GM19193 (cell line): ENCODE results near the gene LRRK1.

Experiments
- POLR2A ChIP-seq: IDR thresholded peaks from 4 replicates; pipeline ENCODE4 v1.6.1; 2011; ENCODE audit not compliant: insufficient read depth, insufficient read length; ENCODE audit errors: extremely low read depth

Gene LRRK1

DNA sequence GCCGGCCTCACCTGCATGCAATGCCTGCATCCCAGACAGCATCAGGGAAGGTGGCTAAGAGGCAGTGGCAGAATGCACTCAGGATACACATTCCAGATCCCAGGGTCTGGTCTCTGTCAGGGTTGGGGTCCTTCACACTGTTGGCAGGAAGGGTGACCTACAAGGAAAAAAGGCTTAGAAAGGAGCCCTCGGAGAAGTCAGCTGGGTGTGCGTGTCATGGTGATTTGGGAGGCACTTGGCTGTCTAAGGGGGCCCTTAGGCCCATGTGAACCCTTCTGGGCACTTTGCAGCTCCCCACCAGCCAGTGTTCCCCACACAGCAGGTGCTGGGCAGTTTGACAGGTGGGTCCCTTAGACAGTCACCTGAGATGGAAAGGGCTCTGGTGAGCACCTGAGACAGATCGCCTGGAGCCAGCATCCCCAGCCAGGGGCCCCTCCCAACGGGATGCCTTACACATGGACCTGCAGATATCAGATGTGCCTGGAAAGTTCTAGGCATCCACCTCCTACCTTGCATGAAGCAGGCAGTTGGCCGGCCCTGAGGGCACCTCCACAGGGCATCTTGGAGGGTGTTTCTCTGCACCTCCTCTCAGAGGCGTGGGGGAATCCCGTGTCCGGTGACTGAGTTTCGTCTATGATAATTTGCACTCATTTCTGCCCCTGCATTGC, 131.6 kb downstream of the LRRK1 start:
- TF ChIP-seq POLR2A = no peak

DNA sequence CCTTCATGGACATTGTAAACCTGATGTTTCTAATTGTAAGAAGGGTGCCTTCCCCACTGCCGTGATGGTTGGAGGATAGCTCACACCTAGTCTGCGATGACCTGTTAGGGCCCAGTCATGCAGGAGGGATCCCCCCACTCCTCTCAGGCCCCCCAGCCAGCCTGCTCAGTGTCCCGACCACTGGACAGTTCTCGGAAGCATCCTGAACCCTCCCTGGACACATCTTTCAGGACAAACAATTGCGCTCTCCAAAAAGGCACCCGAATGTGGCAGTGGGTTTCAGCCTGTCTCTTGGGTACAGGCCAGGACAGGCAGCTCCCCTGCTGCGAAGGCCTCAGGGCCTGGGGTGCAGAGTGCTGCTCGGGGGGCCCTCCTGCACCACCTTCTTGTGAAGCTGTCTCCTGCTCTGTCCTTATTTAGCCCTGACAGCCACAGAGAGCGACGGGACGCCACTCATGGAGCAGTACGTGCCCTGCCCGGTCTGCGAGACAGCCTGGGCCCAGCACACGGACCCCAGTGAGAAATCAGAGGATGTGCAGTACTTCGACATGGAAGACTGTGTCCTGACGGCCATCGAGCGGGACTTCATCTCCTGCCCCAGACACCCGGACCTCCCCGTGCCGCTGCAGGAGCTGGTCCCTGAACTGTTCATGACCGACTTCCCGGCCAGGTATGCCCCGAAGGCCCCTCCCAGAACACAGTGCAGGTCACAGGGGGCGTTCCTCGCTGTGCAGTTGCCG, 132.3 kb downstream of the LRRK1 start:
- TF ChIP-seq POLR2A = no peak

DNA sequence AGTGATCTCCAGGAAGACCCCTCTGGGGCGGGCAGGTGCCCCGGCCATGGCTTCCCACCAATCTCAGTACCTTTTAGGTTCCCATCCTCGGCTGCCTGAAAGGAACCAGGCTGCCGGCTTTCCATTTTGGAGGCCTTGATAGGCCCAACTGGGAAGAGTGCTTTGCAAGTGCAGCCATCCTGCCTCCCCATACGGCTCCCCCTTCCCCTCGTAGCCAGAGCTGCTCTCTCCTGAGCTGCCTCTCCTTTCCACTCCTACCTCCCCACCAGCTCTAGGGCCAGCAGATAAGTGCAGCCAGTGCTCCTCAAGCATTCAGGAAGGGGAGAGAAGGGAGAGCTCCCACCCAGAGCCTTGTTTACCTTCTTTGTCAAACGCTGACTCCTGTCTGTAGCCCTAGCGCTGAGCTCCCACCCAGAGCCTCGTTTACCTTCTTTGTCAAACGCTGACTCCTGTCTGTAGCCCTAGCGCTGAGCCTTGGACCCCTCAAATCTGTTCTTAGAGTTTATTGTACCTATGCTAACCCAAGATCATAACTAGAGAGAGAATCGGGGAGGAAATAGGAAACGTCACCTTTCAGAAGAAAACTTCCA, 133.0 kb downstream of the LRRK1 start:
- TF ChIP-seq POLR2A = no peak

DNA sequence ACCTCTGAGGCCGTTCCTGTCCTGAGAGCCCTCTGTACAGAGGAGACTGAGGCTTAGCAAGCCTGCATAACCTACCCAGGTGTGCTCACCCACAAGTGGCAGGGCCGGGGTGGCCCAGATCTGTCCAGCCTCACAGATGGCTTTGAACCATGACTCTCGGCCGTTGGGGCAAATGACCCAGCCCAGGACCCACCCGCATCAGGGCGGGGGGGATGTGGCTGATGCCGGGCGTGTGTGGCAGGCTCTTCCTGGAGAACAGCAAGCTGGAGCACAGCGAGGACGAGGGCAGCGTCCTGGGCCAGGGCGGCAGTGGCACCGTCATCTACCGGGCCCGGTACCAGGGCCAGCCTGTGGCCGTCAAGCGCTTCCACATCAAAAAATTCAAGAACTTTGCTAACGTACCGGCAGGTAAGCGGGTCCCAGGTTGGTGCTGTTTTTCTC, 133.5 kb downstream of the LRRK1 start:
- TF ChIP-seq POLR2A = no peak

DNA sequence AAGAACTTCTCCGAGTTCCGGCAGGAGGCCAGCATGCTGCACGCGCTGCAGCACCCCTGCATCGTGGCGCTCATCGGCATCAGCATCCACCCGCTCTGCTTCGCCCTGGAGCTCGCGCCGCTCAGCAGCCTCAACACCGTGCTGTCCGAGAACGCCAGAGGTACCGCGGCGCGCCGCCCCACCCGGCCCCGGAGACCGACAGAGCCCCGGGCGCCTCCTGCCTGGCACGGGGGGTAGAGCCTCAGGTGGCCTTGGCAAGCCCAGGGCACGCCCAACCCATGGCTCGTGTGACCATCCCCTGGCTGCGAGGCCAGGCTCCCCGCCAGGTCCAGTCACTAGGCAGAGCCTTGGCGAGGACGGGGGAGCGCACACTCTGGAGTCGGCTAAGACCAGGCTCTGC, 134.1 kb downstream of the LRRK1 start:
- TF ChIP-seq POLR2A = no peak

DNA sequence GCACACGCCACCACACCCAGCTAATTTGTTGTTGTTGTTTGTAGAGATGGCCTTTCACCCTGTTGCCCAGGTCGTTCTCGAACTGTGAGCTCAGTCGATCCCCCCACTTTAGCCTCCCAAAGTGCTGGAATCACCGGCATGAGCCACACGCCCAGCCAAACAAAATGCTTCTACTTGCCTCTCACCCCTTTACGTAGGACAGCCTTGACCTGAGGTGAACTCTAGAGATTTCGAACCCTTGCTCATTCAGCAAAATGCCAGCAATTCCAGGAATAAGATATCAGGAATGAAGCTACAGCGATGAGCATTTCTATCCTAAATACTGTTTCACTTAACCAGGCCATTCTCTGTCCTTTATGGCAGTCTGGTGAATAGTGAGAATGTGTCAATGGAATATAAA, 135.0 kb downstream of the LRRK1 start:
- TF ChIP-seq POLR2A = no peak

DNA sequence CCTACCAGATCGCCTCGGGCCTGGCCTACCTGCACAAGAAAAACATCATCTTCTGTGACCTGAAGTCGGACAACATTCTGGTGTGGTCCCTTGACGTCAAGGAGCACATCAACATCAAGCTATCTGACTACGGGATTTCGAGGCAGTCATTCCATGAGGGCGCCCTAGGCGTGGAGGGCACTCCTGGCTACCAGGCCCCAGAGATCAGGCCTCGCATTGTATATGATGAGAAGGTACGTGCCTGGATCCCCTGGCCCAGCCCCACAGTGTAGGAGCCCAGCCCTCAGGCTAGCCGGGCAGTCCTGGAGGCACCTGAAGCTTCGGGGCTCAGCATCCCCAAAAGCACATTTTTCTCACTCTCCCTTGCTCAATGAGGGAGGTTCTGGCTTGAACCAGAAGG, 135.8 kb downstream of the LRRK1 start:
- TF ChIP-seq POLR2A = no peak

DNA sequence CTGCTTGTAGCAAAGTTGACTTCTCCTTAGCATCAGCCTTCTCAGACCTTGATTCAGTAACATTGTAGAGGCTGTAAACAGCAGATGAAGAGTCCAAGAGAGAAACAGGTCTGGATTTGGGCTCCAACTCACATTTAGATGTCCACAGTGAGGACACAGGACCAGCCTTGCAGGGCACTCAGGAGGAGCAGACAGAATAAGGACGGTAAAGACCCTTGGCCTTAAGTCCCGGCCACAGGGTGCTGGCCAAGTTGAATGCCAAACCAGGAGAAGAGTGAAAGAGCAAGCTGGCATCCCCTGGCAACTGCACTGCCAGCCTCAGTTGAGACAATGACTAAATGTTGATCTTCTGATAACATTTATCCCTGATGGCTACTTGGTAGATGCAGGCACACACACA, 136.3 kb downstream of the LRRK1 start:
- TF ChIP-seq POLR2A = no peak

DNA sequence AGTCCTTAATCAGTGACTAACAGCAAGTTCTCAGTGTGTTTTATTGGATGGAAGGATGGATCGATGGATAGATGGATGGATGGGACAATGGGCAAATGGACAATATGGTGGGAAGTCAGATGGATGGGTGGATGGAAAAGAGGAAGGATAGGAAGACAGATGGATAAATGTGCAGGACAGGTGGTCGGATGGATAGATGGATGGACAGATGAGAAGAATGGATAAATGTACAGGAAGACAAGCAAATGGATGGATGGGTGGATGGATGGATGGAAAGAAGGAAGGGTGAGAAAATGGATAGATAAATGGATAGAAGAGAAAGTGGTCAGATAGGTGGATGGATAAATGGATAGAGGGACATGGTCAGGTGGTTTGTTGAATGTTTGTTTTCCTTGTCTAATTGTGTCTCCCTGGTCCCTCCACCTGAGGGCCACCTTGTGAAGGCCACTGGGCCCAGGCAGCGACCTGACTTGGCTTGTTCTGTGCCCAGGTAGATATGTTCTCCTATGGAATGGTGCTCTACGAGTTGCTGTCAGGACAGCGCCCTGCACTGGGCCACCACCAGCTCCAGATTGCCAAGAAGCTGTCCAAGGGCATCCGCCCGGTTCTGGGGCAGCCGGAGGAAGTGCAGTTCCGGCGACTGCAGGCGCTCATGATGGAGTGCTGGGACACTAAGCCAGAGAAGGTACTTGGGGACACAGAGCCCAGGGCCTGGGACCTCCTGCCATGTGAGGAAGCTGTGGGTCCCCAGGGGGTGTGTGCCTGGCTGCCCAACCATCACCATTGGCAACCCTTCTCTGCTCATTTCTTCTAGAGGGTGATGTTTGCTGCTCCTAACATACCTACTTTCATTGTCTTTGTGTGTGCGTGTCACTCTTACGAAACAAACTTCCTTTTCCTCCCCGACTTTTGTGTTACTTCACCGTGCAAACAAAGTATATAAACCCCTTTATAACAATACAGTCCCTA, 137.5 kb downstream of the LRRK1 start:
- TF ChIP-seq POLR2A = no peak

DNA sequence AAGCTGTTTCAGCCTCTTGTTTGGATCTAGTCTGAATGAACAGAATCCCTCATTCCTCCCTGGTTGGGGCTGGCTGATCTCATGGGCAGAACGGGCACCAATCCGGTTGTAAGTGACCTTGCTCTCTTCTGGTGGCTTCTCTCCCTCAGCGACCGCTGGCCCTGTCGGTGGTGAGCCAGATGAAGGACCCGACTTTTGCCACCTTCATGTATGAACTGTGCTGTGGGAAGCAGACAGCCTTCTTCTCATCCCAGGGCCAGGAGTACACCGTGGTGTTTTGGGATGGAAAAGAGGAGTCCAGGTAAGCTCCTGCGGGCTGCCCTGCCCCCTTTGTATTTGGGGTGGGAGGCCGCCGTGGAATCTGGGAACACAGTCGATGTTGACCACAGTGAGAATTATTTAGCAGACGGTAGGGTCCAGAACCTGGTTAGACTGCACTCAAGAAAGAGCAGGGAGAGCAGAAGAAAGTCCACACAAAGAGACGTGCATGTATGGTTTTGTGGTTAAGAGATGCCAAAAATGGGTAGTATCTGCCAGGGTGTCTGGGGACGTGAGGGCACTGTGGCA, 138.8 kb downstream of the LRRK1 start:
- no peak for TF ChIP-seq POLR2A

DNA sequence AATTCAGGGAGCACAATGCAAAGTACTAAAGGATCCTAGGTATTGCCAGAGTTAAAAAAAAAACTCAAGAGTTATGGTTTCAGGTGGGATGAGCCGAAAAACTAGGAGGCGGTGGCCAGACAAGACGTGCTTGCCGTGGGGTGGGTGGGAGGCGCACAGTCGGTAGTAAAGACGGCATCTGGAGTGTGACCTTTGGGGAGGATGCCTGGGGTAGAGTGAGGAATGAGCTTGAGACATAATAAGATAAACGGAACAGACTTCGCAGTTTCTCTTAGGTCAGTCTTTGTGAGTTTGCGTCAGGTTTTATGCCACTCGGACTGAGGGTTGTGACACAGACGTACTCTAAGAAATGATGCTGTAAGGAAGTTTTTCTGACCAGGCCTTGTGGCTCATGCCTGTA, 139.6 kb downstream of the LRRK1 start:
- TF ChIP-seq POLR2A = no peak

DNA sequence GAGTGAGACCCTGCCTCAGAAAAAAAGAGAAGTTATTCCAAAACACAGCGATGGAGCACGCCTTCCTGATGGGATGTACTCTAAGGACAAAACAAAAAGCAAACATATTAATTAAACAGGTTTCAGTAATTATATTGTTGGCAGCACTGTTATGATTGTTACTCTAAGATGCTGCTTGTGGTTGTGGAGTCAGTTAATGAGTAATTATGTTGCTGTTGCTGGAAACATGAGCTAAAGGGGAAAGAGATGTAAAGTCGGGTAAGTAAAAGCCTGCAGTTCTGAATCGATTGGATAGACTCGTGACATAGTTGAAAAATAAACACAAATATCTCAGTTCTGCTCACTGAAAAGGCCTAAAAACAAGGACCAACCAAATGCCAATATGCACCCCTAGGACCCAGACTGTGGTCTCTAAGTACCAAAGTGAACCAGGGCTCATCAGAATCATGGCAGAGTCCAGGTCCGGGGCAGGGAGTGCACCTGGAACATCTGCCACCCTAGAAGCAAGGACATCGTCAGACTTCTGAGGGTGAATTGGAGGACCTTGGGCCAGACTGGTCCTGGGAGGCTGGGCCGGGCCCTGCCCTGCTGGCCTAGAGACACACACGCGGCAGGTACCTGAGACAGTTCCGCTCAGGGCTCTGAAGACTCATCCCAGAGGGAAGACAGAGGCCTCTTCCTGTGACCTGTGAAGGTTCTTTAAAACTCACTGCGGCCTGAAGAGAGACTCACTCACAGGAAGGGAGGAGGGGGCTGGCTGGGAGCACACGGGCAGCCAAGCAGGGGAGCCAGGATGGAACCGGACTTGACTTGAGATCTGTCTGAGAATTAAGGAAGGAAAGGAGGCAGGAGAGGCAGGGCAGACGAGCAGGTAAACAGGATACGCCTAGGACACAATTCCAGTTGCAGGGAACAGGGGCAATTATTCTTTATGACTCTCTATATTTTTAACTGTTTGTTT, 140.5 kb downstream of the LRRK1 start:
- TF ChIP-seq POLR2A = no peak
